K562 (cell line): Measurements from ENCODE around the gene XRCC5. TPM values are rescaled to one million over a fixed set of nuclear protein-coding genes. Genes with fewer than 3 reads are reported as not detected.

ENCODE experiments used
- DPF2 ChIP-seq: fragments of 450-650 bp; IDR thresholded peaks from 2 replicates; pipeline ENCODE4 v1.6.1; 2016
- FOXM1 ChIP-seq, 2 experiments: fragments of 450-650 bp in 1 of 2; sonication (generic) in 1 of 2; formaldehyde crosslinking in 1 of 2; IDR thresholded peaks; 2 replicates each; pipeline versions ENCODE4 v1.6.1 to v1.9.0; 2017 to 2022; ENCODE audit warnings: low read depth in 2 of 2, mild to moderate bottlenecking in 2 of 2, missing genetic modification reagents in 1 of 2, moderate library complexity in 1 of 2
- JUN ChIP-seq, 2 experiments: sonication (generic) in 1 of 2; formaldehyde crosslinking in 1 of 2; IDR thresholded peaks; 2 replicates each; pipeline versions ENCODE4 v1.6.1 to v1.8.0; 2012 to 2022; ENCODE audit warnings: borderline replicate concordance in 2 of 2, mild to moderate bottlenecking in 2 of 2, improper control_type of control experiment in 1 of 2, low read depth in 1 of 2, low read length in 1 of 2, missing genetic modification reagents in 1 of 2
- JUND ChIP-seq, 2 experiments: IDR thresholded peaks; 2 replicates in 1 of 2; 3 replicates in 1 of 2; pipeline ENCODE4 v1.6.1; 2011; ENCODE audit warnings: borderline replicate concordance in 2 of 2, low read depth in 2 of 2, low read length in 2 of 2, improper control_type of control experiment in 1 of 2, missing biosample characterization in 1 of 2, missing genetic modification characterization in 1 of 2, missing genetic modification reagents in 1 of 2
- KDM5B ChIP-seq: fragments of 200-600 bp; sonication (generic); IDR thresholded peaks from 2 replicates; pipeline ENCODE4 v1.6.1; 2012; ENCODE audit warnings: low read depth, mild to moderate bottlenecking, moderate library complexity, low read length, control low read depth, inconsistent platforms; ENCODE audit not compliant: insufficient replicate concordance
- MEIS2 ChIP-seq: fragments of 450-650 bp; IDR thresholded peaks from 2 replicates; pipeline ENCODE4 v1.6.1; 2014; ENCODE audit warnings: mild to moderate bottlenecking; ENCODE audit not compliant: partially characterized antibody
- NFE2 ChIP-seq: IDR thresholded peaks from 2 replicates; pipeline ENCODE4 v1.6.1; 2014; ENCODE audit warnings: antibody characterized with exemption, low read depth
- POLR3A ChIP-seq: IDR thresholded peaks from 2 replicates; pipeline ENCODE4 v1.6.1; 2011; ENCODE audit warnings: borderline replicate concordance, mild to moderate bottlenecking, moderate library complexity; ENCODE audit not compliant: insufficient read length, insufficient read depth; ENCODE audit errors: extremely low read depth
- SMAD4 ChIP-seq: fragments of 250-450 bp; sonication (Bioruptor Pico); conservative IDR thresholded peaks from 2 replicates; pipeline ENCODE4 v1.8.0; 2021; ENCODE audit warnings: inconsistent platforms, mild to moderate bottlenecking, moderate library complexity
- SMARCE1 ChIP-seq: fragments of 450-650 bp; IDR thresholded peaks from 2 replicates; pipeline ENCODE4 v1.7.1; 2016; ENCODE audit warnings: mild to moderate bottlenecking
- SOX6 ChIP-seq: fragments of 450-650 bp; IDR thresholded peaks from 2 replicates; pipeline ENCODE4 v1.6.1; 2014; ENCODE audit warnings: mild to moderate bottlenecking
- TBL1XR1 ChIP-seq, 2 experiments: IDR thresholded peaks; 2 replicates each; pipeline ENCODE4 v1.6.1; 2012; ENCODE audit warnings: improper control_type of control experiment in 2 of 2, low read length in 2 of 2, mild to moderate bottlenecking in 1 of 2
- TCF7L2 ChIP-seq: fragments of 150-350 bp; IDR thresholded peaks from 2 replicates; pipeline ENCODE4 v1.6.1; 2016; ENCODE audit warnings: low read depth, mild to moderate bottlenecking, low read length, moderate library complexity
- TOE1 ChIP-seq, 2 experiments: fragments of 450-650 bp in 1 of 2; sonication (generic) in 1 of 2; formaldehyde crosslinking in 1 of 2; IDR thresholded peaks; 2 replicates each; pipeline versions ENCODE4 v1.7.1 to v1.8.0; 2016 to 2022; ENCODE audit warnings: borderline replicate concordance in 2 of 2, mild to moderate bottlenecking in 2 of 2, antibody characterized with exemption in 1 of 2, inconsistent platforms in 1 of 2, low read depth in 1 of 2, missing genetic modification reagents in 1 of 2, moderate library complexity in 1 of 2
- ZNF584 ChIP-seq: fragments of 200-800 bp; sonication (Bioruptor generic); IDR thresholded peaks from 2 replicates; pipeline ENCODE4 v1.6.1; 2016; ENCODE audit warnings: low read depth, mild to moderate bottlenecking, missing genetic modification characterization, missing compliant biosample characterization
- ZNF778 ChIP-seq: fragments of 450-650 bp; formaldehyde crosslinking; IDR thresholded peaks from 2 replicates; pipeline ENCODE4 v1.4.0; 2020; ENCODE audit warnings: mild to moderate bottlenecking, moderate library complexity
- polyA plus RNA-seq, 8 experiments: library from polyadenylated mRNA; depleted of rRNA in 4 of 8; stranded (reverse) in 5 of 8; unstranded in 3 of 8; fragments of >200 nt; fragmentation: Nextera tagmentation in 2 of 8; fragmentation: Illumina TruSeq in 1 of 8; extraction: Ambion mirVana in 2 of 8; extraction: Trizol in 1 of 8; gene quantifications; 2 replicates each; pipeline versions ENCODE4 v1.2.1 to v1.2.3, GENCODE V29; 2011 to 2014; ENCODE audit warnings: inconsistent platforms in 1 of 8, missing spikeins in 1 of 8
- total RNA-seq, 7 experiments: library from RNA; depleted of rRNA in 6 of 7; stranded (reverse); fragments of >200 nt in 6 of 7; fragmentation: Illumina TruSeq in 2 of 7; extraction: Trizol in 2 of 7; gene quantifications; 2 replicates each; pipeline versions ENCODE4 v1.2.1 to v1.2.3, GENCODE V29; 2011 to 2021; ENCODE audit warnings: low replicate concordance in 1 of 7
- TF ChIP-seq, protein P1 (sequence below): sonication (generic); formaldehyde crosslinking; IDR thresholded peaks from 2 replicates; pipeline ENCODE4 v1.8.1; 2023; ENCODE audit warnings: mild to moderate bottlenecking, missing genetic modification reagents
- TF ChIP-seq, protein P2 (sequence below): fragments of 450-650 bp; IDR thresholded peaks from 2 replicates; pipeline ENCODE4 v1.6.1; 2018; ENCODE audit not compliant: partially characterized antibody

The XRCC5 gene
- total and polyA plus RNA-seq, 9 of the 15 experiments (the other 6 are each of a cell fraction or from before 2014, with no cell fraction given) = 168 to 551 (median 297) TPM

DNA sequence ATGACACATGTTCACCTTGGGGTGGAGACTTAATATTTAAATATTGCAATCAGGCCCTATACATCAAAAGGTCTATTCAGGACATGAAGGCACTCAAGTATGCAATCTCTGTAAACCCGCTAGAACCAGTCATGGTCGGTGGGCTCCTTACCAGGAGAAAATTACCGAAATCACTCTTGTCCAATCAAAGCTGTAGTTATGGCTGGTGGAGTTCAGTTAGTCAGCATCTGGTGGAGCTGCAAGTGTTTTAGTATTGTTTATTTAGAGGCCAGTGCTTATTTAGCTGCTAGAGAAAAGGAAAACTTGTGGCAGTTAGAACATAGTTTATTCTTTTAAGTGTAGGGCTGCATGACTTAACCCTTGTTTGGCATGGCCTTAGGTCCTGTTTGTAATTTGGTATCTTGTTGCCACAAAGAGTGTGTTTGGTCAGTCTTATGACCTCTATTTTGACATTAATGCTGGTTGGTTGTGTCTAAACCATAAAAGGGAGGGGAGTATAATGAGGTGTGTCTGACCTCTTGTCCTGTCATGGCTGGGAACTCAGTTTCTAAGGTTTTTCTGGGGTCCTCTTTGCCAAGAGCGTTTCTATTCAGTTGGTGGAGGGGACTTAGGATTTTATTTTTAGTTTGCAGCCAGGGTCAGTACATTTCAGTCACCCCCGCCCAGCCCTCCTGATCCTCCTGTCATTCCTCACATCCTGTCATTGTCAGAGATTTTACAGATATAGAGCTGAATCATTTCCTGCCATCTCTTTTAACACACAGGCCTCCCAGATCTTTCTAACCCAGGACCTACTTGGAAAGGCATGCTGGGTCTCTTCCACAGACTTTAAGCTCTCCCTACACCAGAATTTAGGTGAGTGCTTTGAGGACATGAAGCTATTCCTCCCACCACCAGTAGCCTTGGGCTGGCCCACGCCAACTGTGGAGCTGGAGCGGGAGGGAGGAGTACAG lies 108.1 kb downstream of the XRCC5 start (continued):
- TF ChIP-seq MEIS2 = peak; percentile 90
- TF ChIP-seq, protein P1, sequence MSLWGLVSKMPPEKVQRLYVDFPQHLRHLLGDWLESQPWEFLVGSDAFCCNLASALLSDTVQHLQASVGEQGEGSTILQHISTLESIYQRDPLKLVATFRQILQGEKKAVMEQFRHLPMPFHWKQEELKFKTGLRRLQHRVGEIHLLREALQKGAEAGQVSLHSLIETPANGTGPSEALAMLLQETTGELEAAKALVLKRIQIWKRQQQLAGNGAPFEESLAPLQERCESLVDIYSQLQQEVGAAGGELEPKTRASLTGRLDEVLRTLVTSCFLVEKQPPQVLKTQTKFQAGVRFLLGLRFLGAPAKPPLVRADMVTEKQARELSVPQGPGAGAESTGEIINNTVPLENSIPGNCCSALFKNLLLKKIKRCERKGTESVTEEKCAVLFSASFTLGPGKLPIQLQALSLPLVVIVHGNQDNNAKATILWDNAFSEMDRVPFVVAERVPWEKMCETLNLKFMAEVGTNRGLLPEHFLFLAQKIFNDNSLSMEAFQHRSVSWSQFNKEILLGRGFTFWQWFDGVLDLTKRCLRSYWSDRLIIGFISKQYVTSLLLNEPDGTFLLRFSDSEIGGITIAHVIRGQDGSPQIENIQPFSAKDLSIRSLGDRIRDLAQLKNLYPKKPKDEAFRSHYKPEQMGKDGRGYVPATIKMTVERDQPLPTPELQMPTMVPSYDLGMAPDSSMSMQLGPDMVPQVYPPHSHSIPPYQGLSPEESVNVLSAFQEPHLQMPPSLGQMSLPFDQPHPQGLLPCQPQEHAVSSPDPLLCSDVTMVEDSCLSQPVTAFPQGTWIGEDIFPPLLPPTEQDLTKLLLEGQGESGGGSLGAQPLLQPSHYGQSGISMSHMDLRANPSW (CRISPR knock-in tag) = no peak
- peak; percentile 50; the same call in 1 of the 2 replicates for TF ChIP-seq SOX6
- TF ChIP-seq, protein P2, sequence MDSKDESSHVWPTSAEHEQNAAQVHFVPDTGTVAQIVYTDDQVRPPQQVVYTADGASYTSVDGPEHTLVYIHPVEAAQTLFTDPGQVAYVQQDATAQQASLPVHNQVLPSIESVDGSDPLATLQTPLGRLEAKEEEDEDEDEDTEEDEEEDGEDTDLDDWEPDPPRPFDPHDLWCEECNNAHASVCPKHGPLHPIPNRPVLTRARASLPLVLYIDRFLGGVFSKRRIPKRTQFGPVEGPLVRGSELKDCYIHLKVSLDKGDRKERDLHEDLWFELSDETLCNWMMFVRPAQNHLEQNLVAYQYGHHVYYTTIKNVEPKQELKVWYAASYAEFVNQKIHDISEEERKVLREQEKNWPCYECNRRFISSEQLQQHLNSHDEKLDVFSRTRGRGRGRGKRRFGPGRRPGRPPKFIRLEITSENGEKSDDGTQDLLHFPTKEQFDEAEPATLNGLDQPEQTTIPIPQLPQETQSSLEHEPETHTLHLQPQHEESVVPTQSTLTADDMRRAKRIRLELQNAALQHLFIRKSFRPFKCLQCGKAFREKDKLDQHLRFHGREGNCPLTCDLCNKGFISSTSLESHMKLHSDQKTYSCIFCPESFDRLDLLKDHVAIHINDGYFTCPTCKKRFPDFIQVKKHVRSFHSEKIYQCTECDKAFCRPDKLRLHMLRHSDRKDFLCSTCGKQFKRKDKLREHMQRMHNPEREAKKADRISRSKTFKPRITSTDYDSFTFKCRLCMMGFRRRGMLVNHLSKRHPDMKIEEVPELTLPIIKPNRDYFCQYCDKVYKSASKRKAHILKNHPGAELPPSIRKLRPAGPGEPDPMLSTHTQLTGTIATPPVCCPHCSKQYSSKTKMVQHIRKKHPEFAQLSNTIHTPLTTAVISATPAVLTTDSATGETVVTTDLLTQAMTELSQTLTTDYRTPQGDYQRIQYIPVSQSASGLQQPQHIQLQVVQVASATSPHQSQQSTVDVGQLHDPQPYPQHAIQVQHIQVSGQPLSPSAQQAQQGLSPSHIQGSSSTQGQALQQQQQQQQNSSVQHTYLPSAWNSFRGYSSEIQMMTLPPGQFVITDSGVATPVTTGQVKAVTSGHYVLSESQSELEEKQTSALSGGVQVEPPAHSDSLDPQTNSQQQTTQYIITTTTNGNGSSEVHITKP = peak; percentile 98
- peak; percentile 67; the same call in 1 of the 2 replicates for TF ChIP-seq JUN (IDR thresholded peaks at IDR 0.05; ENCODE audit: borderline replicate concordance, low read depth, low read length)
- TF ChIP-seq JUN (CRISPR knock-in tag; IDR thresholded peaks at IDR 0.05; ENCODE audit: borderline replicate concordance) = no peak
- TF ChIP-seq ZNF778 (CRISPR knock-in tag) = no peak
- no peak for TF ChIP-seq POLR3A
- peak; percentile 73 for TF ChIP-seq SMARCE1
- no peak for TF ChIP-seq FOXM1 (IDR thresholded peaks at IDR 0.05; ENCODE audit: low read depth)
- no peak for TF ChIP-seq FOXM1 (CRISPR knock-in tag; IDR thresholded peaks at IDR 0.05; ENCODE audit: low read depth)
- TF ChIP-seq ZNF584 (CRISPR knock-in tag) = peak; percentile 46; the same call in 1 of the 2 replicates
- peak; percentile 71; the same call in 1 of the 2 replicates for TF ChIP-seq TCF7L2
- no peak for TF ChIP-seq KDM5B
- peak; percentile 62 for TF ChIP-seq NFE2
- TF ChIP-seq TBL1XR1 (IDR thresholded peaks at IDR 0.05; ENCODE audit: low read length in 2 of 2) = 0 out of 4 replicates have a peak, but pooled peaks of 1 of the 2 experiments have one; percentile 25
- peak; percentile 21; the same call in 1 of the 2 replicates for TF ChIP-seq SMAD4 (CRISPR knock-in tag)
- TF ChIP-seq JUND (IDR thresholded peaks at IDR 0.05; ENCODE audit: borderline replicate concordance, low read depth, low read length) = peak; percentile 89; the same call in 1 of the 2 replicates
- TF ChIP-seq JUND (tag; IDR thresholded peaks at IDR 0.05; ENCODE audit: borderline replicate concordance, low read depth, low read length) = peak; percentile 81; the same call in 2 of the 3 replicates
- peak; percentile 76; the same call in 1 of the 2 replicates for TF ChIP-seq TOE1 (IDR thresholded peaks at IDR 0.05; ENCODE audit: borderline replicate concordance)
- no peak for TF ChIP-seq TOE1 (CRISPR knock-in tag; IDR thresholded peaks at IDR 0.05; ENCODE audit: borderline replicate concordance, low read depth)
- peak; percentile 82 for TF ChIP-seq DPF2
